ENCODE measurements around the gene IYD.
A peak's percentile ranks its signal among the peaks of the same experiment; 100 is the strongest.

IYD gene

DNA sequence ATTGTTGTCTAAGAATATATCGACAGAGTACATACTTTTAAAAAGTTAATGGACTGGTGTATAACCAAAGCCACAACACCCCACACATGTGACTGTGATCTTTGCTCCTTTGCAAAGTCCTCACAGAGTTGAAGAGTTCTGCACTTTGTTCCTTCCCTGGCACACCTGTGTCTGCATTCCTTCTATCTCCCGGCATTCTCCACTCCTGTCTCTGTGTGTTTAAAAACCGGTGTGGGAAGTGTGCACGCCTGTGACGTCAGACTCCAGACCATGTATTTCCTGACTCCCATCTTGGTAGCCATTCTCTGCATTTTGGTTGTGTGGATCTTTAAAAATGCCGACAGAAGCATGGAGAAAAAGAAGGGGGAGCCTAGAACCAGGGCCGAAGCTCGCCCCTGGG, at the start of gene IYD:
IYD (plus strand) TSS at position 251 of the 400 bp plus-strand sequence; CDS start at position 271, 20 bp downstream.
- DNase-seq (ENCODE audit: low spot score), result no peak

DNA sequence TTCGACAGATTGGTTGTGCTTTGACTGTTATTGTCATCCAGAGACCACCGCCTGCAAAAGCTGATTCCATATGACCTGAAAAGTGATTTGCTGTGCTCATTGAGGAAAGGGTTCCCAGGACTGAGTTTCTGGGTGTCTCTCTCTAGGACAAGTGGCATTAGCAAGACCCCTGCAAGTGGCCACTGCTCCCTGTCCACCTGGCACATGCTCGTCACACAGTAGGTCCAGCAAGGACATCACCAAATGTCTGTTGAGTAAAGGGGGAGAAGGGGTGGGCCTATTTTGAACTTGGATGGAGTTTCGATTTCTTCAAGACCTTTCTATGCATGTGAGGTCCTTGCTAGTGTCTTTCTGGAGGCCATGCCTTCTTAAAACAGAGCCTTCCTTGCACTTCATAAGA, 48.9 kb upstream of the IYD start:
- no peak for DNase-seq (ENCODE audit: low spot score)

DNA sequence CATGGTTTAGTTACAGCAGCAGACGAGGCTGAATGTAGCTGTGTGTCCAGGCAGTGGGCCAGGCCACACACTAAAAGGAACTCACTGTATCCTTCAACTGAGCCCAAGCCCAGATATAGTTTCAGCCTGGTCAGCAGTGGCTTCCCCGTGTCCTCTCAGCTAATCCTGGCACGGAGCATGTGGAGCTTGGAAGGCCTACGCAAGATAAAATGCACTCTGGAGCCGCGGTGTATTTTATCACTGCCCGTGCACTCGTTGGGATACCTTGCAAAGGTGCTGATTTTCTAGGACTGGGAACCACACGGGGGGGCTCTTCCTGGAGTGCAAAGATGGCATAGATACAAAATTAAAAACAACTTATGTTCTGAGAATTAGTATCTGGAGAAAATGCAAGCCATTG, 48.4 kb upstream of the IYD start:
- peak; percentile 15 for DNase-seq (ENCODE audit: low spot score)

DNA sequence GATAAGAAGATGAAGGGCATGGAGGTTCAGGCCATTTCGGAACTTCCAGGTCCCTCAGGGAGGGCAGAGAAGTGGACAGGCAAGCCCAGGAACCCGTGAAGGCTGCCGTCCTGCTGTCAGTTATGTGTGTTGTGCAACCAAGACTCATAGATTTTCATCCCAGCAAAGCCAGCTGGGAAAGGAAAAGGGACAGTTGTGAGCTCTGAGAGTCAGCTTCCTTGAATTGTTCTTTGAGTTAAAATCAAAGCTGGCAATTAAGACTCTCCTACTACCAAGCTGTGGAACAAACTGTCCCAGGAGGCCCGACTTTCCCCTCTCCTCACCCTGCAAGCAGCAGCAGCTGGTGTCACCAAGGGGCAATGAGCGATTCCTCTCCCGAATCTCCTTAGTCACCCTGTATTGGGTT, 46.3 kb upstream of the IYD start:
- no peak for DNase-seq (ENCODE audit: low spot score)

DNA sequence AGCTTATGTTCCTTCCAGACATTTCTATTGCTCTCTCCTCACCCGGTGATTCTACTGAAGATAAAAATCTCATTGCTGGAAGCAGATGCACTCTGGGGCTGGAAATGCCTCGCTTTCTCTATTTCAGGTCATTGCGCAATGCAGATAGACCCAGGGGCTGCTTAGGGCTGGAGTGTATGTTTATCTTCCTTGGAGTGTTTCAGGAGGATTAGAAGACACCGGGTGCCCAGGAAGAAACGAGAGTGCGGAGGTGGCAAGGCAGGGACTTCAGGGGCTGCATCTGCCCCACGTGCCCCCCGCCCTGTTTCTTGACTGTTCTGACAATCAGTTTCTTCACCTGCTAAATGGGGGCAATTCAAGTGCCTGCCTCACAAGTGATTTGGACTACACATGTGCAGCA, 45.6 kb upstream of the IYD start:
- no peak for DNase-seq (ENCODE audit: low spot score)

DNA sequence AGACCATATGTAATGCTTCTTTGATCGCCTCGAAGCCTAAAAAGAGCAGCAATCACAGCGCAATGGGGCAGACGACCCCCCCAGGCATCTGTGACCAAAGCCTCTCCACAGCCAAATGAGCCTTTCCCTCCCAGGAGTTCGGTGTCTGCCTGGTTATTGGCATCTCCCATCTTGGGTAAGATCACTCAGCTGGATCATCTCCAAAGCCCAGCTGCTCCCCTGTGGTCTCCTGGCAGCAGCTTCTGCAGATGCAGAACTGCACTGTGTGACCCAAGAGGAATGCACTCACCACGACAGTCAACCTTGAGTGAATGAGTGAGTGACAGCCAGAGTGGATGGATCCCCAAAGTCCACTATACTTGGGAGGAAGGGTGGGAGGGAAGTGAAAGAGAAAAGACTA, 44.8 kb upstream of the IYD start:
- DNase-seq (ENCODE audit: low spot score), result no peak

- no peak for DNase-seq (ENCODE audit: low spot score)
Measured at GRCh38 chr6:150325066-150325772, 43.6 kb upstream of the IYD start.

DNA sequence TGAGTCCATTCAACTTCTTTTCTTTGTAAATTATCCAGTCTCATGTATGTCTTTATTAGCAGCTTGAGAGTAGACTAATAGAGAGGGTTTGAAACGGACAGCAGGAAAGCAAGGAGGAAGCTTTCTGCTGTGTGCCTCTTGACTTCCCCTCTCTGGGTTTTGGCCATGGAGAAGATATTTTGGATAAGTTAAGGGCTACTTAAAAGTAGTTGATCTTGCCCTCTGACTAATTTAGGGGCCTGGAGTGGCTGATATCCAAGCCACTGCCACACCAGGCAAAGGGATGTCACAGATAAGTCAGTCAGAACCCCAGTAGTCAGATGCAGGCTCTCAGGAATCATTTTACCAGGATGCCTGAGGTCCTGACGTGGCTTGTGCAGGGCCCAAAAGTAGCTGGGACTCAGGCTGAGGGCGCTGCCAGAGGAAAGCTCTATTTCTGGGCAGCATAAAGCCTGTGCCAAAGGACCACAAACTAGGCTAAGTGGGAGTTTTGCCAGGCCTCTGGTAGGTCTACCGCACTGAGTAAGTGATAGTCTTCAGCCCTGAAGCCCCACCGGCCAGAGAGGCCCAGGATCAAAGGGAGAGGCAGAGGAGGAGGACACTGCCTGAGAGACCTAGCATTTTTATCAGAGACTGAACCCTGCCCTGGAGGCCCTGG, 41.6 kb upstream of the IYD start:
- no peak for DNase-seq (ENCODE audit: low spot score)

- no peak for DNase-seq (ENCODE audit: low spot score)
Measured at GRCh38 chr6:150328744-150329405, 39.9 kb upstream of the IYD start.

DNA sequence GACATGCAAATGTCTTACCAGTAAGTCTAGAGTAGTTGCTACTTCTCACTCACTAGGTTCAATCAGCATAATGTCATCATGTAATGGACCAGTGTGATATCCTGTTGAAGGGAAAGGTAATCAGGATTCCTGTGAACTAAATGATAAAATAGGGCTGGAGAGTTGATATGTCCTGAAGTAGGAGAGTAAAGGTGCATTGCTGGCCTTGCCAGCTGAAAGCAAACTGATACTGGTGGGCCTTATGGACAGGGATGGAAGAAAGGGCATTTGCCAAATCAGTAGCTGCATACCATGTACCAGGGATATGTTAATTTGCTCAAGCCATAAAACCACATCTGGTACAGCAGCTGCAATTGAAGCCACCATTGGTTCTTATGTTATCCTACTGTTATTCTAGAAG, 37.5 kb upstream of the IYD start:
- DNase-seq (ENCODE audit: low spot score), result no peak

DNA sequence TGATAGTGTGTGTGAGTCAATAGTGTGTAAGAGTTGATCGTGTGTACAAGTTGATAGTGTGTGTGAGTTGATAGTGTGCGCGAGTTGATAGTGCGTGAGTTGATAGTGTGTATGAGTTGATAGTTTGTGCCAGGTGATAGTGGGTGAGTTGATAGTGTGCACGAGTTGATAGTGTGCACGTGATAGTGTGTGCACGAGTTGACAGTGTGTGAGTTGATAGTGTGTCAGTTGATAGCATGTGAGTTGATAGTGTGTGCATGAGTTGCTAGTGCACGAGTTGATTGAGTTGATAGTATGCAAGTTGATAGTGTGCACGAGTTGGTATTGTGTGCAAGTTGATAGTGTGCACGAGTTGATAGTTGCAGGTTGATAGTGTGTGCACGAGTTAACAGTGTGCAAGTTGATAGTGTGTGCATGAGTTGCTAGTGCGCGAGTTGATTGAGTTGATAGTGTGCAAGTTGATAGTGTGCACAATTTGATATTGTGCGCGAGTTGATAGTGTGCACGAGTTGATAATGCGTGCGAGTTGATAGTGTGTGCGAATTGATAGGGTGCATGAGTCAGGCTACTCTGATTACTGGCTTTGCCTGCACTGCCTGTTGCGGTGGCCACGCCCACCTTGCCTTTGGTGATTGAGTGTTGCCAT, 35.8 kb upstream of the IYD start:
- no peak for DNase-seq (ENCODE audit: low spot score)

- no peak for DNase-seq (ENCODE audit: low spot score)
Measured at GRCh38 chr6:150333585-150333941, 35.2 kb upstream of the IYD start.

DNA sequence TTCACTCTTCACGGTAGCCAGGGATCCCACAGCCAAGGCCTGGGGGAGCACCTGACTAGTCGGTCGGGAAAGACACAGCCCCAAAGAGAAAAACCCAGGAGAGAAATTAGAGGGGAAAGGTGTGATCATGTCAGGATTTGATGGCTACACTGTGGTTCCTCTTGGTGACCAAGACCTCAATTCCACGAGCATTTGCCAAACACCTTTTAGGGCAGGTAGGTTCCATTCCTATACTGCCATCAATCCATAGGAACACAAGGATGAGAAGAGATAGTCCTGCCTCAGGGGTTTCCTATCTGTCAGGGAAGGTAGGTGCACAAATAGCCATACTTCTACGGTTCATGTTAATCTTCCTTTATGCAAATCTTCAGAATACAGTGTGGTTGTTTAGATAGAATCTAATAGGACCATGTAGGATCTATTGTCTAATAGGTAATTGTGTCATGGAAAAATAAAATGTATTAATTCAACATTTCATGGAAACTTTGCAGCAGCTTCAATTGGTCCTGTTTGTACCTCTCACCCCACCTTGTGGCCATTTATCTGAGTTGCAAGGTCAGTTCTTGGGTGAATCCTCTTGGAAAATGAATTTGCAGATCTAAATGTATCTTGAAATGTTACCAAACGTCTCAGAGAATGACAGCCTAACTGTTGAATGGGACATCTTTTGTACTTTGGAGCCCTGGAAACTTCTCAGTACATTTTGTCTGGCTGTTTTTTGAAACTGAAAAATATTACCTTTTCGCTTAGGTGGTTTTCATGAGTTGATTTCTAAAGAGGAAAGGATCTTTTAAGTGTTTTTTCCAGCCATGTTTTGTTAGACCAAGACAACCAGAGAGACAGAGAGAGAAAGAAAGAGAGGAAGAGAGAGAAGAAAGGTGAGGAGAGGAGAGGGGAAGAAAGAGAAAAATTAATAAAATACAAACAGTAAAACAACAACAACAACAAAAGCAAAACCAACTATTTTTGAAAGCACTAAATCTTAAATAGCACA, 33.7 kb upstream of the IYD start:
- peak; percentile 73 for DNase-seq (ENCODE audit: low spot score)

GRCh38 chr6:150336299-150336698, 32.5 kb upstream of the IYD start:
- peak; percentile 31 for DNase-seq (ENCODE audit: low spot score)

DNA sequence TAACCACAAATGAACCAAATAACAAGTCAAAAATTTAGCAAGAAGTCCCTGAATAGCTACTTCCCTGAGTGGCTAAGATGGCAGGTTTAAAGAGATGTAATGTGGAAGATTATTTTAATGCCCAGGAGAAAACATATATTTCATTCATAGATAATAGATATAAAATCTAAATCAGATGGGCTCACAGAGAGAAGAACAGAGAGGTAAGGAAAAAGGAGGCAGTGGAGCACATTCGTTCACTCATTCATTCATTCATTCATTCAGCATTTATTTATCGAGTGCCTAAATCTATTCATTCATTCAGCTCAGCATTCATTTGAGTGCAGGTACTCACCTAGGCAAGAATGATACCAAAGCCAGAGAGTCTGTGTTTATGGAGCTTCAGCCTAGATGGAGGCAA, 32.1 kb upstream of the IYD start:
- no peak for DNase-seq (ENCODE audit: low spot score)

DNA sequence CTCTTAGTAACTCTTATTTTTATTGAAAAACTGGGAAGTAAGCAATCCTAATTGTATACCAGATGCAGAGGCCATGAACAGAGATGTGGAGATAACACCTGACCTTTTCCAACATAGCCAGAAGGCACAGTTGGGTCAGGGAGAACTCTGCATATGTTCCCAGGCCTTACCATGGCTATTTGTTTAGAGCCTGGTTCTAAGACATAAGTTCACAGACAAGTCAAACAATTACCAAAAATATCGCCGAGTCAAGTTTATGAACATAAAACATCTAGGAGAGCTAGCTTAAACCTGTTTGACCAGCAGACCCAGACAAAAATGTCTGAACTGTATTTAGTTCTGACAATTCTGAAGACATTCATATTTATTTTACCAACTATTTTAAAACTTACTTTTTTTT, 26.7 kb upstream of the IYD start:
- no peak for DNase-seq (ENCODE audit: low spot score)

DNA sequence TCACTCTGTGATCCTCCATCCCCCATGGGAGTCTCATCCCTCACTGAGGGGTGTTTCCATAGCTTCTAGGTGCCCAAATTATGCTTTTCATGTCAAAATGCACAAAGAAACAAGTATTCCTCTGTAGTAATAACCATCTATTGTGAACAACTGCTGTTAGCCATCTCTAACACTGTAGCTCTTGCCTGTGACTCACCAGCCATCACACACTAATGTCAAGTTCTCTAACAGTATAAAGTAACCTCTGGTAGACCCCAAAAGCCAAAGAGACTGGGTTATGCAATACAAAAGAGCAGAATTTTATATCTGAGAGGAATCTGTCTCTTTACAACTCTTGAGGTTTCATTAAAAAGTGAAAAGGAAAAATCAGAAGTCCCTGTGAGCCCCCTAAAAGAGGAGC, 25.4 kb upstream of the IYD start:
- DNase-seq (ENCODE audit: low spot score), result peak; percentile 27

DNA sequence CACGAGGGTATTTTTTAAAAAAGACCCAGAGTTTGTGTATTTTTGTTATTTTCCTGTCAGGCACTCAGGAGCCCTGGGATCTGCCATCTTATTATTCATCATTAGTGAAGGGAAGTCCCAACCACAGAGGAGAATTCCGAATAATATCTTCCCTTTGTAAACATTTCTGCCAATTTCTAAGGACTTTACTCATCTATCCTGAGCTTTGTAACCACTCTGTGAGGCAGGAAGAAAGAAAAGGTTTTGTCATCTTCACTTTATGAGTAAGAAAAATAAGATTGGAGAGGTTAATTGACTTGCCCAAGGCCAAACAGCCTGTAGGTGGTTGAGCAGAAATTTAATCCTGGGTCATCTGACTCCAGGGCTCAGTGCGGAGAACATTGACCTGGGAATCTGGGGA, 23.0 kb upstream of the IYD start:
- no peak for DNase-seq (ENCODE audit: low spot score)

- no peak for DNase-seq (ENCODE audit: low spot score)
Measured at GRCh38 chr6:150346346-150346745, 22.5 kb upstream of the IYD start.

- DNase-seq (ENCODE audit: low spot score), result no peak
Measured at GRCh38 chr6:150347845-150348244, 21.0 kb upstream of the IYD start.

DNA sequence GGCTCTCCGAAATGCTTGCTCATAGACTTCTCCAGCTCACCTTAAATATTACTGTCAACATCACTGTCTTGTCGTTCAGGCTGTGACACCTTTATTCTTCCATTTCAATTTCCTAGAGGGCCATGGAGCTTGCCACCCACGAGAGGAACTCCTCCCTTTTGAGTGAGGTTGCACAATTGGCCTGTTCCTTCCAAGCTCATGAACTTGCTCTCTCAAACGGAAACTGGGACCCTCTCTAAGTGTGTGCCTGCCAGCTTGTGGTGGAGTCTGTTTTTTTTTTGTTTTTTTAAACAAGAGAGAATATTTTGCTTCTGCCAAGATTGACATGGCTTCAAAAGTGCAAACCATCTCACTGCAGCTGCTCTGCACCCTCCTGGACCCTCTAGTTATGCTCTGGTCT, 19.3 kb upstream of the IYD start:
- DNase-seq (ENCODE audit: low spot score), result no peak

Measured in AG08395 (cell line).